ENCODE measurements around the gene CBX1. TPM values are rescaled to one million over a fixed set of nuclear protein-coding genes. Genes with fewer than 3 reads are reported as not detected.

The CBX1 gene
- total and polyA plus RNA-seq, 2 of the 13 experiments (the other 11 are each of a cell fraction or from before 2014, with no cell fraction given): 17.8 to 108 TPM

GRCh38 chr17:48064638-48065037 is 36.6 kb downstream of the CBX1 start (continued):
- TF ChIP-seq CSRNP1 (CRISPR knock-in tag; IDR thresholded peaks at IDR 0.05): no peak
- TF ChIP-seq ZNF562 (CRISPR knock-in tag; IDR thresholded peaks at IDR 0.05; ENCODE audit: borderline replicate concordance): no peak
- no peak for TF ChIP-seq AKAP8 (CRISPR knock-in tag; IDR thresholded peaks at IDR 0.05)
- TF ChIP-seq PITX1 (CRISPR knock-in tag; IDR thresholded peaks at IDR 0.05): no peak
- TF ChIP-seq ZNF30 (CRISPR knock-in tag; IDR thresholded peaks at IDR 0.05): no peak
- TF ChIP-seq ZSCAN25 (CRISPR knock-in tag; IDR thresholded peaks at IDR 0.05): 0 out of 2 replicates have a peak, but pooled peaks have one; percentile 57
- TF ChIP-seq ZNF468 (CRISPR knock-in tag; IDR thresholded peaks at IDR 0.05): no peak
- TF ChIP-seq LCORL (IDR thresholded peaks at IDR 0.05): no peak
- no peak for TF ChIP-seq LCORL (CRISPR knock-in tag; IDR thresholded peaks at IDR 0.05)
- TF ChIP-seq, protein P1, sequence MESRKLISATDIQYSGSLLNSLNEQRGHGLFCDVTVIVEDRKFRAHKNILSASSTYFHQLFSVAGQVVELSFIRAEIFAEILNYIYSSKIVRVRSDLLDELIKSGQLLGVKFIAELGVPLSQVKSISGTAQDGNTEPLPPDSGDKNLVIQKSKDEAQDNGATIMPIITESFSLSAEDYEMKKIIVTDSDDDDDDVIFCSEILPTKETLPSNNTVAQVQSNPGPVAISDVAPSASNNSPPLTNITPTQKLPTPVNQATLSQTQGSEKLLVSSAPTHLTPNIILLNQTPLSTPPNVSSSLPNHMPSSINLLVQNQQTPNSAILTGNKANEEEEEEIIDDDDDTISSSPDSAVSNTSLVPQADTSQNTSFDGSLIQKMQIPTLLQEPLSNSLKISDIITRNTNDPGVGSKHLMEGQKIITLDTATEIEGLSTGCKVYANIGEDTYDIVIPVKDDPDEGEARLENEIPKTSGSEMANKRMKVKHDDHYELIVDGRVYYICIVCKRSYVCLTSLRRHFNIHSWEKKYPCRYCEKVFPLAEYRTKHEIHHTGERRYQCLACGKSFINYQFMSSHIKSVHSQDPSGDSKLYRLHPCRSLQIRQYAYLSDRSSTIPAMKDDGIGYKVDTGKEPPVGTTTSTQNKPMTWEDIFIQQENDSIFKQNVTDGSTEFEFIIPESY (CRISPR knock-in tag; IDR thresholded peaks at IDR 0.05): peak; percentile 83
- no peak for TF ChIP-seq MAFF (IDR thresholded peaks at IDR 0.05; ENCODE audit: low read depth, low read length)
- no peak for TF ChIP-seq ZNF260 (CRISPR knock-in tag; IDR thresholded peaks at IDR 0.05; ENCODE audit: borderline replicate concordance, low read depth)
- no peak for TF ChIP-seq ZNF614 (CRISPR knock-in tag; IDR thresholded peaks at IDR 0.05; ENCODE audit: borderline replicate concordance)
